Transverse colon (tissue), 4 donors: Measurements from ENCODE around the gene IPPK. TPM values are rescaled to one million over a fixed set of nuclear protein-coding genes. Genes with fewer than 3 reads are reported as not detected.

Source experiments
- DNase-seq: peaks from one replicate; pipeline ENCODE4 v3.0.0-alpha.2; 2019
- H3K27ac ChIP-seq, 4 donors: fragments of 200-600 bp; sonication (generic); 2 replicates each; pipeline ENCODE4 v1.5.1; 2016 to 2018; ENCODE audit warnings: inconsistent platforms in 4 of 4
- H3K27me3 ChIP-seq: fragments of 200-600 bp; sonication (generic); 2 replicates; pipeline ENCODE4 v1.5.1; 2017; ENCODE audit warnings: inconsistent platforms
- H3K36me3 ChIP-seq, 4 donors: fragments of 200-600 bp; sonication (generic); 2 replicates each; pipeline ENCODE4 v1.5.1; 2017 to 2019; ENCODE audit warnings: inconsistent platforms in 4 of 4
- H3K4me1 ChIP-seq, 4 donors: fragments of 200-600 bp; sonication (generic); 2 replicates each; pipeline ENCODE4 v1.5.1; 2017 to 2020; ENCODE audit warnings: inconsistent platforms in 4 of 4
- H3K4me3 ChIP-seq, 4 donors: fragments of 200-600 bp; sonication (generic); 1 replicate in 1 of 4; 2 replicates in 3 of 4; pipeline versions ENCODE4 v1.5.1 to v1.6.1; 2017 to 2019; ENCODE audit warnings: inconsistent platforms in 4 of 4
- H3K9me3 ChIP-seq, 2 donors: fragments of 200-600 bp; sonication (generic); 2 replicates each; pipeline ENCODE4 v1.5.1; 2017 to 2019; ENCODE audit warnings: inconsistent platforms in 2 of 2
- CTCF ChIP-seq, 5 experiments: fragments of 200-600 bp in 3 of 5; fragments of 450-650 bp in 2 of 5; sonication (generic) in 3 of 5; IDR thresholded peaks; 1 replicate in 2 of 5; 2 replicates in 3 of 5; pipeline ENCODE4 v1.5.1; 2016 to 2017; ENCODE audit warnings: antibody characterized with exemption in 5 of 5, inconsistent platforms in 3 of 5, mild to moderate bottlenecking in 2 of 5, moderate library complexity in 1 of 5
- EP300 ChIP-seq: sonication (generic); formaldehyde crosslinking; IDR thresholded peaks from one replicate; pipeline ENCODE4 v1.6.1; 2017; ENCODE audit warnings: antibody characterized with exemption, low read depth
- POLR2A ChIP-seq: fragments of 450-650 bp; IDR thresholded peaks from one replicate; pipeline ENCODE4 v1.6.1; 2016; ENCODE audit warnings: antibody characterized with exemption, mild to moderate bottlenecking, moderate library complexity
- POLR2AphosphoS5 ChIP-seq, 3 donors: sonication (generic); formaldehyde crosslinking; IDR thresholded peaks; one replicate each; pipeline ENCODE4 v1.6.1; 2016; ENCODE audit warnings: antibody characterized with exemption in 3 of 3
- WGBS, 2 donors: methylation state at CpG; one replicate each; pipeline ENCODE4 v1.1.5; 2018; ENCODE audit warnings: low coverage in 1 of 2; 5-methylcytosine and 5-hydroxymethylcytosine counted together
- in situ Hi-C, 4 donors: fragments of 200-750 bp; cut with MboI; loops; one replicate each; pipeline versions ENCODE4 v1.15.0 to v1.15.1; 2017; ENCODE audit warnings: low sequenced_read_pairs in 3 of 4, low pct_ligation_motif_present in 1 of 4, low pct_unique_long_range_greater_than_20kb in 1 of 4
- intact Hi-C: fragments of 100-400 bp; cut with DNase I; formaldehyde crosslinking; loops from one replicate; pipeline ENCODE4 v1.15.1; 2023; ENCODE audit warnings: low total_unique reads
- total RNA-seq, 4 donors: library from RNA; depleted of rRNA; stranded (reverse); fragments of >200 nt; gene quantifications; one replicate each; pipeline ENCODE4 v1.1.0, GENCODE V29; 2016

Gene IPPK
- total RNA-seq, 4 donors from 2014 or later = 6.2 to 12.2 (median 10.1) TPM

- H3K27me3 ChIP-seq = no peaks in the 10 kb centered on the region
- no peak for TF ChIP-seq EP300
- TF ChIP-seq POLR2A = no peak
- TF ChIP-seq POLR2AphosphoS5 (IDR thresholded peaks at IDR 0.05) = no peak
- TF ChIP-seq CTCF (IDR thresholded peaks at IDR 0.05) = no peak
- WGBS, 2 donors = 67 to 71% methylated on average over 6 to 7 of the region's 7 CpGs
- no peak overlapping the region for H3K4me3 ChIP-seq
- no peak overlapping the region for H3K27ac ChIP-seq
- peaks cover 4 to 23% (median 13%) of the 10 kb centered on the region in 4 donors for H3K4me1 ChIP-seq
- in situ Hi-C loops (no loop called here), intact Hi-C loops (no loop called here)
- no peaks in the 10 kb centered on the region for H3K9me3 ChIP-seq
- DNase-seq = no peak
- H3K36me3 ChIP-seq = no peaks in the 10 kb centered on the region
Measured at GRCh38 chr9:92592946-92593861, 76.7 kb downstream of the IPPK start.

GRCh38 chr9:92592537-92592936 is 77.4 kb downstream of the IPPK start:
- Histone ChIP-seq H3K4me3 (no peak overlapping the region), H3K36me3 (no peaks in the 10 kb centered on the region), H3K27ac (no peak overlapping the region), H3K27me3 (no peaks in the 10 kb centered on the region), H3K9me3 (no peaks in the 10 kb centered on the region), H3K4me1 (peaks cover 4 to 23% (median 13%) of the 10 kb centered on the region in 4 donors)
- intact Hi-C loops = no loop called here
- no peak for DNase-seq
- TF ChIP-seq CTCF (IDR thresholded peaks at IDR 0.05) = no peak
- TF ChIP-seq POLR2A = no peak
- no peak for TF ChIP-seq POLR2AphosphoS5 (IDR thresholded peaks at IDR 0.05)
- no peak for TF ChIP-seq EP300
- WGBS, 2 donors = 100% methylated on average over 1 of the region's 1 CpG; no CpG with 5 or more reads in 1 of the 2 donors
- in situ Hi-C loops = no loop called here

- in situ Hi-C loops = no loop called here
- peak; percentile 53 for DNase-seq
- Histone ChIP-seq H3K27me3 (no peaks in the 10 kb centered on the region), H3K27ac (peak overlapping the region; percentile 59 to 69 (median 64)), H3K4me3 (no peak overlapping the region), H3K4me1 (peaks cover 4 to 23% (median 13%) of the 10 kb centered on the region in 4 donors), H3K9me3 (no peaks in the 10 kb centered on the region), H3K36me3 (no peaks in the 10 kb centered on the region)
- peak; percentile 61 to 74 (median 63) for TF ChIP-seq POLR2AphosphoS5 (IDR thresholded peaks at IDR 0.05)
- TF ChIP-seq POLR2A = no peak
- intact Hi-C loops = no loop called here
- WGBS, 2 donors = 10 to 31% methylated on average over 3 of the region's 3 CpGs
Measured at GRCh38 chr9:92590377-92590776, 79.6 kb downstream of the IPPK start.

- no peaks in the 10 kb centered on the region for H3K27me3 ChIP-seq
- in situ Hi-C loops = no loop called here
Measured at GRCh38 chr9:92589923-92590322, 80.0 kb downstream of the IPPK start.

More at GRCh38 chr9:92589923-92590322, 80.0 kb downstream of the IPPK start:
- Histone ChIP-seq H3K27ac (peak overlapping the region; percentile 59 to 69 (median 64)), H3K9me3 (no peaks in the 10 kb centered on the region), H3K4me3 (no peak overlapping the region), H3K4me1 (peaks cover 4 to 23% (median 13%) of the 10 kb centered on the region in 4 donors), H3K36me3 (no peaks in the 10 kb centered on the region)
- DNase-seq = no peak
- TF ChIP-seq POLR2A (no peak), CTCF (IDR thresholded peaks at IDR 0.05) (no peak), POLR2AphosphoS5 (IDR thresholded peaks at IDR 0.05) (no peak), EP300 (no peak)
- intact Hi-C loops = no loop called here
- 74 to 83% methylated on average over 1 of the region's 1 CpG for WGBS, 2 donors
